Hepatocyte (in vitro differentiated cells): ENCODE data around the gene MEG3. TPM values are rescaled to one million over a fixed set of nuclear protein-coding genes. Genes with fewer than 3 reads are reported as not detected.

Experiments used
- DNase-seq: peaks from one replicate; pipeline ENCODE4 v3.0.0-alpha.2; 2016; ENCODE audit warnings: low spot score
- H2AFZ ChIP-seq: fragments of 200-600 bp; sonication (generic); 2 replicates; pipeline ENCODE4 v1.6.0; 2016; ENCODE audit warnings: antibody characterized with exemption, mild to moderate bottlenecking
- H3K27ac ChIP-seq: fragments of 200-600 bp; sonication (generic); 2 replicates; pipeline ENCODE4 v1.5.1; 2016; ENCODE audit warnings: mild to moderate bottlenecking
- H3K27me3 ChIP-seq: fragments of 200-600 bp; sonication (generic); 2 replicates; pipeline ENCODE4 v1.6.1; 2016
- H3K36me3 ChIP-seq: fragments of 200-600 bp; sonication (generic); replicated peaks from 2 replicates; pipeline ENCODE4 v1.5.1; 2016; ENCODE audit warnings: low read depth; ENCODE audit not compliant: insufficient read depth
- H3K4me1 ChIP-seq: fragments of 200-600 bp; sonication (generic); 2 replicates; pipeline ENCODE4 v1.5.1; 2016; ENCODE audit warnings: mild to moderate bottlenecking, moderate library complexity; ENCODE audit not compliant: insufficient read depth
- H3K4me2 ChIP-seq: fragments of 200-600 bp; sonication (generic); 2 replicates; pipeline ENCODE4 v1.6.0; 2016
- H3K4me3 ChIP-seq: fragments of 200-600 bp; sonication (generic); 2 replicates; pipeline ENCODE4 v1.5.1; 2016; ENCODE audit warnings: mild to moderate bottlenecking
- H3K79me2 ChIP-seq: fragments of 200-600 bp; sonication (generic); 2 replicates; pipeline ENCODE4 v1.6.0; 2017; ENCODE audit warnings: mild to moderate bottlenecking
- H3K9me2 ChIP-seq: fragments of 200-600 bp; sonication (generic); replicated peaks from 2 replicates; pipeline ENCODE4 v1.6.0; 2017; ENCODE audit warnings: mild to moderate bottlenecking; ENCODE audit not compliant: insufficient read depth
- H3K9me3 ChIP-seq: fragments of 200-600 bp; sonication (generic); 2 replicates; pipeline ENCODE4 v1.5.1; 2016; ENCODE audit warnings: low read depth, mild to moderate bottlenecking
- H4K20me1 ChIP-seq: fragments of 200-600 bp; sonication (generic); 2 replicates; pipeline ENCODE4 v1.6.0; 2016; ENCODE audit warnings: mild to moderate bottlenecking; ENCODE audit not compliant: insufficient read depth, poor library complexity, severe bottlenecking
- EZH2 ChIP-seq: fragments of 200-600 bp; sonication (generic); IDR thresholded peaks from 2 replicates; pipeline ENCODE4 v1.6.1; 2016; ENCODE audit warnings: antibody characterized with exemption, mild to moderate bottlenecking, borderline replicate concordance
- EZH2phosphoT487 ChIP-seq: fragments of 200-600 bp; sonication (generic); IDR thresholded peaks from one replicate; pipeline ENCODE4 v1.6.1; 2018; ENCODE audit warnings: antibody characterized with exemption, mild to moderate bottlenecking, low read depth, moderate library complexity; ENCODE audit not compliant: unreplicated experiment, severe bottlenecking
- WGBS: methylation state at CpG from one replicate; pipeline ENCODE4 v1.1.6; 2016; ENCODE audit warnings: low lambda C conversion rate; ENCODE audit errors: missing lambda C conversion rate; 5-methylcytosine and 5-hydroxymethylcytosine counted together
- polyA plus RNA-seq: library from polyadenylated mRNA; unstranded; fragments of >200 nt; fragmentation: Nextera tagmentation; extraction: Ambion mirVana; gene quantifications from 2 replicates; pipeline ENCODE4 v1.2.1, GENCODE V29; 2016
- total RNA-seq: library from RNA; depleted of rRNA; stranded (reverse); fragments of >200 nt; gene quantifications from 2 replicates; pipeline ENCODE4 v1.2.3, GENCODE V29; 2014
- TF ChIP-seq, protein P1 (sequence below): fragments of 200-600 bp; sonication (generic); IDR thresholded peaks from 2 replicates; pipeline ENCODE4 v1.5.1; 2016; ENCODE audit warnings: antibody characterized with exemption, mild to moderate bottlenecking; ENCODE audit not compliant: poor library complexity

The MEG3 gene
- total and polyA plus RNA-seq, 2 experiments from 2014 or later, result not detected

- Histone ChIP-seq H3K9me3 (no peaks in the 10 kb centered on the region), H3K79me2 (no peaks in the 10 kb centered on the region), H3K27me3 (no peaks in the 10 kb centered on the region), H3K36me3 (no peaks in the 10 kb centered on the region), H3K9me2 (no peaks in the 10 kb centered on the region), H3K27ac (no peak overlapping the region), H3K4me2 (no peak overlapping the region), H4K20me1 (no peaks in the 10 kb centered on the region), H2AFZ (no peak overlapping the region), H3K4me3 (no peak overlapping the region), H3K4me1 (peaks cover 33% of the 10 kb centered on the region)
- 88% methylated on average over 11 of the region's 11 CpGs for WGBS
- DNase-seq, result no peak
- TF ChIP-seq EZH2, result no peak
- TF ChIP-seq EZH2phosphoT487, result no peak
- TF ChIP-seq, protein P1, sequence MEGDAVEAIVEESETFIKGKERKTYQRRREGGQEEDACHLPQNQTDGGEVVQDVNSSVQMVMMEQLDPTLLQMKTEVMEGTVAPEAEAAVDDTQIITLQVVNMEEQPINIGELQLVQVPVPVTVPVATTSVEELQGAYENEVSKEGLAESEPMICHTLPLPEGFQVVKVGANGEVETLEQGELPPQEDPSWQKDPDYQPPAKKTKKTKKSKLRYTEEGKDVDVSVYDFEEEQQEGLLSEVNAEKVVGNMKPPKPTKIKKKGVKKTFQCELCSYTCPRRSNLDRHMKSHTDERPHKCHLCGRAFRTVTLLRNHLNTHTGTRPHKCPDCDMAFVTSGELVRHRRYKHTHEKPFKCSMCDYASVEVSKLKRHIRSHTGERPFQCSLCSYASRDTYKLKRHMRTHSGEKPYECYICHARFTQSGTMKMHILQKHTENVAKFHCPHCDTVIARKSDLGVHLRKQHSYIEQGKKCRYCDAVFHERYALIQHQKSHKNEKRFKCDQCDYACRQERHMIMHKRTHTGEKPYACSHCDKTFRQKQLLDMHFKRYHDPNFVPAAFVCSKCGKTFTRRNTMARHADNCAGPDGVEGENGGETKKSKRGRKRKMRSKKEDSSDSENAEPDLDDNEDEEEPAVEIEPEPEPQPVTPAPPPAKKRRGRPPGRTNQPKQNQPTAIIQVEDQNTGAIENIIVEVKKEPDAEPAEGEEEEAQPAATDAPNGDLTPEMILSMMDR, result no peak
Measured at GRCh38 chr14:100786576-100787219, 39.2 kb upstream of the MEG3 start.

GRCh38 chr14:100787659-100788058 is 38.3 kb upstream of the MEG3 start:
- Histone ChIP-seq H3K36me3 (no peaks in the 10 kb centered on the region), H2AFZ (no peak overlapping the region), H3K9me2 (no peaks in the 10 kb centered on the region), H3K4me3 (no peak overlapping the region), H4K20me1 (no peaks in the 10 kb centered on the region), H3K4me2 (no peak overlapping the region), H3K27ac (no peak overlapping the region), H3K79me2 (no peaks in the 10 kb centered on the region), H3K4me1 (peaks cover 36% of the 10 kb centered on the region), H3K9me3 (no peaks in the 10 kb centered on the region), H3K27me3 (no peaks in the 10 kb centered on the region)
- 94% methylated on average over 14 of the region's 14 CpGs for WGBS
- DNase-seq, result no peak
- TF ChIP-seq, protein P1, result no peak
- no peak for TF ChIP-seq EZH2
- TF ChIP-seq EZH2phosphoT487, result no peak

GRCh38 chr14:100788517-100788916 is 37.4 kb upstream of the MEG3 start:
- Histone ChIP-seq H3K4me1 (peaks cover 32% of the 10 kb centered on the region), H2AFZ (no peak overlapping the region), H3K27ac (peak overlapping the region; percentile 90), H3K36me3 (no peaks in the 10 kb centered on the region), H3K27me3 (no peaks in the 10 kb centered on the region), H3K9me2 (no peaks in the 10 kb centered on the region), H3K9me3 (no peaks in the 10 kb centered on the region), H3K4me3 (no peak overlapping the region), H4K20me1 (no peaks in the 10 kb centered on the region), H3K79me2 (no peaks in the 10 kb centered on the region), H3K4me2 (no peak overlapping the region)
- DNase-seq, result no peak
- WGBS, result 71% methylated on average over 7 of the region's 7 CpGs
- TF ChIP-seq EZH2 (no peak), EZH2phosphoT487 (no peak)
- TF ChIP-seq, protein P1, result no peak
